ENCODE measurements around the gene C5orf46.
"Not testable (repeated sequence)": the region's sequence is repeated elsewhere in the genome, so short reads cannot be mapped to it uniquely, and the experiment has no call there.

Gene C5orf46

GRCh38 chr5:147892696-147893296, 13.5 kb downstream of the C5orf46 start:
- DNase-seq, result no peak

DNA sequence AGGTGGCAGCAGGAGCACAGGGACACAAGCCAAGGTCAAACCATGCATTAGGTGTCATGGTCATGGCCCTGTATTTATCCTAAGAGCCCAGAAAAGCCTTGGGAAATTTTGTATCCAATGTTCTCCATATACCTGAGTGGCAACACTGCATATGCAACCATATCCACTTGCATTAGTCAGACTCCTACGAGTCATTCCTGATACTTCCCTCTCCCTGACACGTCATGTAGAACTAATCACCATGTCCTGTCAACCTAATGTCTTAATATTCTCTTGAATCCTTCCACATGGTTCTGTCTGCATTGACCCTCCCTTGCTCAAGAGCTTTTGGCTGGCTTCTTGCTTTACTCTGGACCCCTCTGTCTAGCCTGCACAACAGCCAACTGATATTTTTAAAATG, 18.4 kb downstream of the C5orf46 start:
- DNase-seq, result no peak

- DNase-seq, result no peak
These were observed 19.2 kb downstream of the C5orf46 start for GRCh38 chr5:147887026-147887627.

- DNase-seq, result no peak
These were observed 23.6 kb downstream of the C5orf46 start for GRCh38 chr5:147882586-147883313.

DNA sequence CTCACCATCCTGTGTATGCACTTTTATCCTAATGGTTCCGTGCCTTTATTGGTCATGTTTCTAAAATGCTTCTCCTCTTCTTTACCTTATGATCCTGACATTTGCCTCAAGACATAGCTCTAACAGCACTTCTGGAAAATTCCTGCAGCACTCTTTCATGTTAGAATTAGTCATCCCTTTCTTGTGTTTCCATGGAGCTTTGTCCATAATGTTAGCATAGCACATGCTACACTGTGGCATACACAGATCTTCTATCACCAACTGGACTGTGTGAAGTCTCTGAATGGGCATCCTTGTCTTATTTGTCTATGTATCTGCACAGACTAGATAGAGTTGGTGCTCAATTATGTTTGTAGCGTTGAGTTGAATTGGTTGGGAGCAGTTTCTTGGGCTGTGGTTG, 25.9 kb downstream of the C5orf46 start:
- no peak for DNase-seq

- no peak for DNase-seq
These were observed 26.6 kb downstream of the C5orf46 start for GRCh38 chr5:147879784-147880183.

DNA sequence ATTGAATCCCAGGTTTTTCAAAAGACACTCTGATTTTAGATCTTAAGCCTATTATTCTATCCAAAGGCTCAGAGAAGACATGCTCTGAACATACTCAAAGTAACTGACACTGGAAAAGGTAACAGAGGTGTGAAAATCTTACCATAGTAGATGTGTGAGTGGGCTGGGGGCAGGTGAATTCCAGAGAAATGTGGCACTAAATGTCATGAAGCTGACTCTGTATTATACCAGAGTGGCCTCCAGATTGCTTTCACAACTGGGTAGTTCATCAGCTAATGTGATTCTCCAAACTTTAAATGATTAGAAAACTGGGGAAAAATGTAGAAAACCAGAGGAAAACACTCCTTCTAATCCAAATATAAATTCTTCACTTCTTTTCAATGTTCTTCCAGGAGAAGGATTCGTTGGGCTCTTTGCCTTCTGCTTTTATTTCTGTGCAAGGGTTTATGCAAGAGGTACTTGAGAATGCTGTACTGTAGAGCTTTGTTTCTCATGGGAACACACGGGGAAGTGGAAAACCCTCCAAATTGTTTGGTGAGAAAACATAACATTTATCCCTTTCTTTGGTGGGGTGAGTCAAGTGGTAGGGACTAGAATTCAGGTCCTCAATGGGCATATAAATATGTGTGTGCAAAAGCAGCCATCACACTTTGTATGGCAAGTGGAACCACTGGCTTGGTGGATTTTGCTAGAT, 28.1 kb downstream of the C5orf46 start, which contains the start of gene SCGB3A2:
TSS of gene SCGB3A2 (plus strand) at position 646 of the 694 bp plus-strand sequence. CDS start 93 bp downstream, outside the sequence.
- no peak for DNase-seq

GRCh38 chr5:147876626-147877025, 29.7 kb downstream of the C5orf46 start:
- DNase-seq, result no peak

GRCh38 chr5:147876141-147876540, 30.2 kb downstream of the C5orf46 start:
- DNase-seq, result no peak

DNA sequence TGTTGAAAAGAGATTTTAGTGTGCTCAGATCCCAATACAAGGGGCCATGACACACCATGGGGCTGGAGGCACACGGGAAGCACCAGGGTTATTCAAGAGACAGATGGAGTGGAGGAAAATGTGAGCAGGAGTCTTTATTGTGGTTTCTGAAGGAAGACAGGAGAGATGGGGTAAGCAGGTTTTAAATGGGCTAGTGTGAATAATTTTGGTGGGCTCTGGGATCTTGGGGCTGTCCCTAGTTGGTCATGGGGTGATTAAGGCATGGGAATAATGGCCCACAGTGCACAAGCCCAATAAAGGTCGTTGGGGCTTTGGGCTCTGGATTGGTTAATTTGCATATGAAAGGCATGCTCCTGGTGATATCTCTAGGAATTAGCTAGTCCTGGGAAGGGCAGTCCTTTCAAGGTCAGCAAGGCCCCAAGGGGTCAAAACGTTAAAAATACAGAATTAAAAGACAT, 31.4 kb downstream of the C5orf46 start:
- DNase-seq, result no peak

- DNase-seq, result not testable (repeated sequence)
These were observed 32.0 kb downstream of the C5orf46 start for GRCh38 chr5:147874118-147874875.

- not testable (repeated sequence) for DNase-seq
These were observed 33.4 kb downstream of the C5orf46 start for GRCh38 chr5:147872744-147873435.

- not testable (repeated sequence) for DNase-seq
These were observed 34.3 kb downstream of the C5orf46 start for GRCh38 chr5:147871980-147872549.

DNA sequence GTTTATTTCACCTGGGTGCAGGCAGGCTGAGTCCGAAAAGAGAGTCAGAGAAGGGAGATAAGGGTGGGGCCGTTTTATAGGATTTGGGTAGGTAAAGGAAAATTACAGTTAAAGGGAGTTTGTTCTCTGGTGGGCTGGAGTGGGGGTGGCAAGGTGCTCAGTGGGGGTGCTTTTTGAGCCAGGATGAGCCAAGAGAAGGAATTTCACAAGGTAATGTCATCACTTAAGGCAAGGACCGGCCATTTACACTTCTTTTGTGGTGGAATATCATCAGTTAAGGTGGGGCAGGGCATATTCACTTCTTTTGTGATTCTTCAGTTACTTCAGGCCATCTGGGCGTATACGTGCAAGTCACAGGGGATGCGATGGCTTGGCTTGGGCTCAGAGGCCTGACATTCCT, 36.4 kb downstream of the C5orf46 start:
- DNase-seq, result not testable (repeated sequence)

- DNase-seq, result no peak
These were observed 37.2 kb downstream of the C5orf46 start for GRCh38 chr5:147869112-147869511.

DNA sequence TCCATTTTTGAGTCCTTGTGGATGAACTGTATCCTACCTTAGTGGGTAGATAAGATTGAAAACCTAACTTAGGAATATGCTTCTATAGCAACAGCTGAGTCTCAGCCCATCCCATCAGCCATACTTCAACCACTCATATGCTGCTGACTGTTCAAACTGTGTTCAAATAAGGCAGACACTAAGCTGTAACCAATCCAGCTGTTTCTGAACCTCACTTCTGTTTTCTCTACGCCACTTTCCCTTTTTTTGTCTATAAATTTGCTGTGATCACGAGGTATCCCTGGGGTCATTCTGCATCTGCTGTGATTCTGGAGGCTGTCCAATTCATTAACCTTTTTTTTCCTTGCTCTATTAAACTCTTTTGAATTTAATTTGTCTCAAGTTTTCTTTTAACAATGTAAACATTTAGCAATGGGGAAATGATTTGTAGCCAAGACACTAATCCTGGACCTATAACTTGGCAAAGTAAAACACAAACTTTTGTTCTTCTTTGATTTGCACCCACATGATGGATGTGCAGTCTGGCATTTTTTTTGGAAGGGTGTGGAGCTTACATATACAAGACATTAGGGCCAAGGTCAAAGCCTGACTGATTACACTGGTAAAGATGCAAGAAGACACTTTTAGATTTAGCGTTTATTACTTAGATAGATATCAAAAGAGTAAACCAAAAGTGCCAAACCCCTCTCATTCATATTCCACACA, 42.7 kb downstream of the C5orf46 start:
- DNase-seq, result no peak

GRCh38 chr5:147860641-147861025, 45.7 kb downstream of the C5orf46 start:
- DNase-seq, result no peak

- no peak for DNase-seq
These were observed 46.2 kb downstream of the C5orf46 start for GRCh38 chr5:147859962-147860640.

DNA sequence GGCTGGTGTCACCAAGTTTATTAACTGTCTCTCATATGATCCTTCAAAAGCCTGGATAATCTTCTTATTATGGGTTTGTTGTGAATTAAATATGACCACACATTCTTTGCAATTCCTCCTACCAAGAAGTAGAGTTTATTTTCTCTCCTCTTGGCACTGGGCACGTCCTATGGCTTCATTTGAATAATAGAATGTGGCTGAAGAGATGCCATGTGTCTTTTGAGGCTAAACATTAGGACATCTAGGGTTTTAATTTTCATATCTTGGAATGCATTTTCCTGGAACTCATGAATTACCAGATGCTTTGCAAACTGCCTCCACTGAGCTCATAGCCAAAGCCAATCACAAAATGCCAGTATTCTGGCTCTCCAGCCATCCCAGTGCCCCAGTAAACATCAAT, 47.8 kb downstream of the C5orf46 start:
- no peak for DNase-seq
